Smooth muscle cell (in vitro differentiated cells): ENCODE data around the gene VAMP7. TPM values are rescaled to one million over a fixed set of nuclear protein-coding genes. Genes with fewer than 3 reads are reported as not detected.
"Not testable (repeated sequence)": the region's sequence is repeated elsewhere in the genome, so short reads cannot be mapped to it uniquely, and the experiment has no call there.

Experiments
- DNase-seq: peaks from one replicate; lab custom pipeline; 2025; ENCODE audit not compliant: unreplicated experiment; lab: John Stamatoyannopoulos, UW
- H2AFZ ChIP-seq: fragments of 200-600 bp; sonication (generic); 2 replicates; pipeline ENCODE4 v1.6.0; 2016; ENCODE audit warnings: antibody characterized with exemption, low read depth, mild to moderate bottlenecking
- H3F3A ChIP-seq: fragments of 200-600 bp; sonication (generic); 2 replicates; pipeline ENCODE4 v1.6.0; 2017; ENCODE audit warnings: antibody characterized with exemption, low read depth
- H3K27ac ChIP-seq: fragments of 200-600 bp; sonication (generic); 2 replicates; pipeline ENCODE4 v1.5.1; 2016; ENCODE audit warnings: low read depth, mild to moderate bottlenecking
- H3K27me3 ChIP-seq: fragments of 200-600 bp; sonication (generic); 2 replicates; pipeline ENCODE4 v1.6.1; 2016; ENCODE audit warnings: low read depth, mild to moderate bottlenecking
- H3K36me3 ChIP-seq: fragments of 200-600 bp; sonication (generic); 2 replicates; pipeline ENCODE4 v1.5.1; 2016; ENCODE audit warnings: low read depth
- H3K4me1 ChIP-seq: fragments of 200-600 bp; sonication (generic); 2 replicates; pipeline ENCODE4 v1.5.1; 2016; ENCODE audit warnings: low read depth
- H3K4me2 ChIP-seq: fragments of 200-600 bp; sonication (generic); 2 replicates; pipeline ENCODE4 v1.6.0; 2016; ENCODE audit warnings: mild to moderate bottlenecking
- H3K4me3 ChIP-seq: fragments of 200-600 bp; sonication (generic); 2 replicates; pipeline ENCODE4 v1.5.1; 2016; ENCODE audit warnings: mild to moderate bottlenecking
- H3K79me2 ChIP-seq: fragments of 200-600 bp; sonication (generic); 2 replicates; pipeline ENCODE4 v1.6.0; 2016; ENCODE audit warnings: low read depth, mild to moderate bottlenecking
- H3K9ac ChIP-seq: fragments of 200-600 bp; sonication (generic); 2 replicates; pipeline ENCODE4 v1.6.0; 2016; ENCODE audit warnings: low read depth
- H3K9me3 ChIP-seq: fragments of 200-600 bp; sonication (generic); replicated peaks from 2 replicates; pipeline ENCODE4 v1.5.1; 2016; ENCODE audit warnings: low read depth
- H4K20me1 ChIP-seq: fragments of 200-600 bp; sonication (generic); 2 replicates; pipeline ENCODE4 v1.6.0; 2016; ENCODE audit warnings: low read depth
- CTCF ChIP-seq: fragments of 200-600 bp; sonication (generic); IDR thresholded peaks from 2 replicates; pipeline ENCODE4 v1.5.1; 2017; ENCODE audit warnings: borderline replicate concordance, mild to moderate bottlenecking, antibody characterized with exemption; ENCODE audit not compliant: insufficient read depth, poor library complexity, severe bottlenecking
- WGBS: methylation state at CpG from one replicate; pipeline ENCODE4 v1.1.7; 2016; ENCODE audit warnings: low lambda C conversion rate; 5-methylcytosine and 5-hydroxymethylcytosine counted together
- polyA plus RNA-seq: library from polyadenylated mRNA; unstranded; fragments of >200 nt; fragmentation: Nextera tagmentation; extraction: Ambion mirVana; gene quantifications from 2 replicates; pipeline ENCODE4 v1.2.1, GENCODE V29; 2016
- total RNA-seq: library from RNA; depleted of rRNA; stranded (reverse); fragments of >200 nt; gene quantifications from 2 replicates; pipeline ENCODE4 v1.2.3, GENCODE V29; 2014

Gene VAMP7
- total and polyA plus RNA-seq, 2 experiments from 2014 or later: 33.8 to 53.8 TPM

- H3K9ac ChIP-seq: no peak overlapping the region
- no peaks in the 10 kb centered on the region for H3K27me3 ChIP-seq
- no peak overlapping the region for H2AFZ ChIP-seq
- H3K4me3 ChIP-seq: no peak overlapping the region
- peaks cover 6% of the 10 kb centered on the region for H3K9me3 ChIP-seq
- no peaks in the 10 kb centered on the region for H3F3A ChIP-seq
- H3K4me1 ChIP-seq: no peaks in the 10 kb centered on the region
- H3K4me2 ChIP-seq: no peak overlapping the region
- WGBS: 74% methylated on average over 3 of the region's 3 CpGs
- H3K27ac ChIP-seq: no peak overlapping the region
- no peaks in the 10 kb centered on the region for H4K20me1 ChIP-seq
- no peak for TF ChIP-seq CTCF
- H3K79me2 ChIP-seq: no peaks in the 10 kb centered on the region
- no peak for DNase-seq
- H3K36me3 ChIP-seq: peaks cover 11% of the 10 kb centered on the region
Observed at GRCh38 chrX:155899366-155899765, 18.2 kb downstream of the VAMP7 start.

- WGBS: 94% methylated on average over 2 of the region's 2 CpGs
- no peak overlapping the region for H3K4me2 ChIP-seq
- H3K9ac ChIP-seq: no peak overlapping the region
- peaks cover 11% of the 10 kb centered on the region for H3K36me3 ChIP-seq
- no peaks in the 10 kb centered on the region for H4K20me1 ChIP-seq
- no peaks in the 10 kb centered on the region for H3K79me2 ChIP-seq
- no peaks in the 10 kb centered on the region for H3K4me1 ChIP-seq
- H2AFZ ChIP-seq: no peak overlapping the region
- peaks cover 6% of the 10 kb centered on the region for H3K9me3 ChIP-seq
- H3K27me3 ChIP-seq: no peaks in the 10 kb centered on the region
- no peaks in the 10 kb centered on the region for H3F3A ChIP-seq
- DNase-seq: no peak
- H3K4me3 ChIP-seq: no peak overlapping the region
- no peak for TF ChIP-seq CTCF
- no peak overlapping the region for H3K27ac ChIP-seq
Observed at GRCh38 chrX:155900765-155901164, 19.6 kb downstream of the VAMP7 start.

- not testable (repeated sequence) for DNase-seq, H3F3A ChIP-seq, H3K79me2 ChIP-seq, H3K27me3 ChIP-seq, H3K4me3 ChIP-seq, H3K4me1 ChIP-seq, H4K20me1 ChIP-seq, H3K27ac ChIP-seq, H2AFZ ChIP-seq, H3K4me2 ChIP-seq, H3K9ac ChIP-seq
- H3K36me3 ChIP-seq: peaks cover 14% of the 10 kb centered on the region
- peaks cover 20% of the 10 kb centered on the region for H3K9me3 ChIP-seq
- WGBS: 92% methylated on average over 26 of the region's 26 CpGs
Observed at GRCh38 chrX:155907661-155908060, 26.5 kb downstream of the VAMP7 start.

GRCh38 chrX:155923200-155923599 lies 42.1 kb downstream of the VAMP7 start:
- H3K27ac ChIP-seq: no peak overlapping the region
- no peak for TF ChIP-seq CTCF
- no peaks in the 10 kb centered on the region for H3K27me3 ChIP-seq
- no peak overlapping the region for H3K4me2 ChIP-seq
- H3K9ac ChIP-seq: no peak overlapping the region
- H3K9me3 ChIP-seq: peaks cover 4% of the 10 kb centered on the region
- no peaks in the 10 kb centered on the region for H3K4me1 ChIP-seq
- H2AFZ ChIP-seq: no peak overlapping the region
- H3K79me2 ChIP-seq: no peaks in the 10 kb centered on the region
- H3F3A ChIP-seq: no peaks in the 10 kb centered on the region
- no peak overlapping the region for H3K4me3 ChIP-seq
- peaks cover 7% of the 10 kb centered on the region for H3K36me3 ChIP-seq
- no peak for DNase-seq
- H4K20me1 ChIP-seq: no peaks in the 10 kb centered on the region
- WGBS: 75% methylated on average over 2 of the region's 2 CpGs

DNA sequence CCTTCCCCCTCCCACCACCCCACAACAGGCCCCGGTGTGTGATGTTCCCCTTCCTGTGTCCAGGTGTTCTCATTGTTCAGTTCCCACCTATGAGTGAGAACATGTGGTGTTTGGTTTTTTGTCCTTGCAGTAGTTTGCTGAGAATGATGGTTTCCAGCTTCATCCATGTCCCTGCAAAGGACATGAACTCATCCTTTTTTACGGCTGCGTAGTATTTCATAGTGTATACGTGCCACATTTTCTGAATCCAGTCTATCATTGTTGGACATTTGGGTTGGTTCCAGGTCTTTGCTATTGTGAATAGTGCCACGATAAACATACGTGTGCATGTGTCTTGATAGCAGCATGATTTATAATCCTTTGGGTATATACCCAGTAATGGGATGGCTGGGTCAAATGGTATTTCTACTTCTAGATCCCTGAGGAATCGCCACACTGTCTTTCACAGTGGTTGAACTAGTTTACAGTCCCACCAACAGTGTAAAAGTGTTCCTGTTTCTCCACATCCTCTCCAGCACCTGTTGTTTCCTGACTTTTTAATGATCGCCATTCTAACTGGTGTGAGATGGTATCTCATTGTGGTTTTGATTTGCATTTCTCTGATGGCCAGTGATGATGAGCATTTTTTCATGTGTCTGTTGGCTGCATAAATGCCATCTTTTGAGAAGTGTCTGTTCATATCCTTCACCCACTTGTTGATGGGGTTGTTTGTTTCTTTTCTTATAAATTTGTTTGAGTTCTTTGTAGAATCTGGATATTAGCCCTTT lies 49.9 kb downstream of the VAMP7 start:
- H3K27me3 ChIP-seq, H3K4me2 ChIP-seq, H3K9ac ChIP-seq, H3K36me3 ChIP-seq, H3K4me1 ChIP-seq, DNase-seq, H3F3A ChIP-seq, H4K20me1 ChIP-seq, H2AFZ ChIP-seq, H3K79me2 ChIP-seq, H3K4me3 ChIP-seq, H3K27ac ChIP-seq: not testable (repeated sequence)
- WGBS: 91% methylated on average over 7 of the region's 8 CpGs
- H3K9me3 ChIP-seq: peaks cover 12% of the 10 kb centered on the region
